Lung microvascular endothelial cell (primary cell): Measurements from ENCODE around the gene SLC2A2. TPM values are rescaled to one million over a fixed set of nuclear protein-coding genes. Genes with fewer than 3 reads are reported as not detected.

Experiments
- DNase-seq, 2 donors: peaks; one replicate each; pipeline versions ENCODE4 v3.0.0 to v3.0.0-alpha.2; 2010; ENCODE audit warnings: low read depth in 2 of 2
- total RNA-seq: library from RNA; depleted of rRNA; stranded (reverse); fragments of >200 nt; gene quantifications from 2 replicates; pipeline ENCODE4 v1.2.1, GENCODE V29; 2014

The SLC2A2 gene
- total RNA-seq: not detected in 2 replicates

DNA sequence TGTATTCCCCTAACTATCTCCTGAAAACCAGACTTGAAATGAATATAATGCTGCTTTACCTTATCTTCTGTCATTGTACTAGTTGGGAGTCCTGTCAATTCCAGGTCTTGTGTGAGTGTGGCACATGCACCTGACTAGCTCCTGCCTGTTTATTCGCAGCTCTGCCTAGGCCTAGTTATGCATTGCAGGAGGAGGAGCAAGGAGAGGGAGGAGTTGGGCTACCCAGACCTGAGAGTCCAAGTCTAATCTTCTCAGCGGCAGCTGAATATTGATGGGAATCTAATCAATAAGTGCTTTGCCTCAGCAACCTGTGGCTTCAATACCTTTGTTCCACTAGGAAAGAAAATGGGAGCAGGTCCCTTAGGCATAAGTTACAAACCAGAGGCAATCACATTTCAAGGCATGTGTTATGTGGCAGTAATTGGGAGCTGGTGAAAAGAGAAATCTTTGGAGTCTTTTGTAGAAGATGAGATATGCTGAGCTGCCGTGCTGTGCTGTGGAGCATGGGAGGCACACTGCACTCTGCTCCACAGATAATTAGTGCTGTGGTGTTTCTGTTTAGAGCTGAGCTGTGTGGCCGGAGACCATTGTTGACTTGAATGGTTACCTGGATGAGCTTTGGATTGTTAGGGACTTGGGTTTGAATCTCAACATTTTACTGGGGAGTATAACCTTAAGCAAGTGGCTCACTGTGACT, at the start of gene SLC2A2:
Gene SLC2A2, minus strand, starts transcription at position 124 of the 697 bp plus-strand sequence. Its CDS starts 50 bp downstream, at position 74.
- DNase-seq: no peak

DNA sequence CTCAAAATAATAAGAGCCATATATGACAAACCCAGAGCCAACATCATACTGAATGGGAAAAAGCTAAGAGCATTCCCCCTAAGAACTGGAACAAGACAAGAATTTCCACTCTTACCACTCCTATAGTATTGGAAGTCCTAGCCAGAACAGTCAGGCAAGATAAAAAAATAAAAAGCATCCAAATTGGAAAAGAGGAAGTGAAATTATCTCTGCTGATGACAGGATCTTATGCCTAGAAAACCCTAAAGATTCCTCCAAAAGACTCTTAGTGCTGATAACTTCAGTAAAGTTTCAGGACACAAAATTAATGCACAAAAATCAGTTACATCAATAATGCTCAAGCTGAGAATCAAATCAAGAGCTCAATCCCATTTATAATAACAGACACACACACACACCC, 45.9 kb upstream of the SLC2A2 start:
- no peak for DNase-seq

DNA sequence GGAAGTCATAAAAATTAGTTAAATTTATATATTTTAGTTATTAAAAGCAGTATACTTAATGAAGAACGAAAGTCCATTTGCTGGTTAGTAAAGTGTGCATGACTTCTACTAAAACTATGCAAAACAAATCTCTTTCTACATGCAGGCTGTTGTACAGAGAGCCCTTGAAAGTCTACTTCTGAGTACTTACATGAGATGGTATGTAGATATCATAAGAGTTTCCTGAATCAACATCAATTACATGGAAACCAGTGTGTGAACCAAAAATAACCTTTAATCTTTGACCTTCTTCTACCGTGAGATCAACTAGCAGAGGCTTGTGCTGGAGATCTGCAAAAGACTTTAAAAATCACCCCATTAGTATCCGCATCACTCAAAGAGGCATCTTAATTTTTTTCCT, 42.1 kb upstream of the SLC2A2 start:
- no peak for DNase-seq

DNA sequence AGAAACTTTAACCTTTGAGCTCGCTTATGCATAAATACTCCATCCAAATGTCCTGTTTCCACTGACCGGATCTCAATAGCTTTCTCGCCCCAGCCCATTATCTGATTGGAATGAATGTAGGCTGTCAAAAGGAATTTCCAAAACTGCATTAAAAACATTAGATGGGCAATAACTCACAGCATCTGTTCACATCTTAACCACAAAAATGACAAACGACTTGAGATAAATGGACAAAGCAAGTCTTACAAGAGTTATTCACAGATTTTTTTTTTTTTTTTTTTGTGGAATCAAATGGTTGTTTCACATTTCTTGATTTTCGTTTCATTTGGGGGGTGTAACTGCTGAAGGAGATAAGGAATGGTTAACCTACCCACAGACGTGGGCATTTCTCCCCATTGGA, 39.7 kb upstream of the SLC2A2 start:
- no peak for DNase-seq

DNA sequence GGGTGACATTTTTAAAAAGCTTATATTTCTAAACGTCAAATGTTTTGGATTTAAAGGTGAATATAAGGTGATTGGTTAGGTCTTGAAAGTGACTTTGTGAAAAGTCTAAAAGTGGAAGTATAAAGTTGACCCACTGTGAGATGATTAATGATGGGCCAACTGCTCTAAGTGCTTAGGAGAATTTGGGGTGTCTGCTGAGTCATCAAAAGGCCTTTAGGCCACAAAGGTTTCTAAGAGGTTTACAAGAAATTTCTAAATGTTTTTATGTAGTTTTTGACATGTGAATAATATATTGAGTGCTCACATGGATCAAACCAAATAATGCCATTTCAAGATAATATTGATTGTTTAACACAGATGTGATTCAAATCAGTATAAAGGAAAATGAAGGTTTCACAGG, 39.2 kb upstream of the SLC2A2 start:
- DNase-seq: no peak

DNA sequence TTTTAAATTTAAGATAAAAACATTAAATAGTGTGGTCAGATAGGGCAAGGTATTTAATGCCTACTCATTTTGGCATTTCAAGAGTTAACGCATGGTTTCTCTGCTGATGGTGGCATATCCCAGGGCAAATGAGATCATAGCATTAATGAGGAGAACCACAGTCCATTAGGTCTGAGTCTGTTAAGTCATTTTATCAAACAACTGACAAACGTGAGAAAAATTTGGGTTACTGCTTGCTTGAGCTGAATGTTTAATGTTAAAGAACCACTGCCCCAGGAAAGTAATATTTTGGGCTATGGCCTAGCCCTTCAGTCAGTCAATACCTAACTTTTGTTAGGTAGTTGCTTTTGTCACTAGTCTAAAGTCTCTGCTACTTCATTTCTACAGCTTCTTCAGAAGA, 37.9 kb upstream of the SLC2A2 start:
- no peak for DNase-seq

DNA sequence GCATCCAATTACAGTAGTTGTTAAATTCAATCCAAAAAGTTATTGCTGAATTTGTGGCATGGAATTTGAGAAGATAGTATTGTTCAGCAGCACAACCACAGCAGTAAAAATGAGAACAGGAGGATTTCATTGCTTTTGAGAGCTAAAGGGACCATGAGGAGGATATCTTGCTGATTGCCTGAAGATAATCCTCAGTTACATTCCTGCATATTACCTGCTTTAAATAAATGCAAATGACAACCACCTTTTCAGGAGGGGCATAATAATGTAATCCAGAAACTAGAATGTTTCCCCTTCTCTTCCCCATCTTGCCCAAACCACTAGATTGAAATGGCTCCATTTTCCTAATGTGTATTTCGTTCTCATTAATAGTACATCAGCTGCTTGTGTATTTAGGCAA, 35.2 kb upstream of the SLC2A2 start:
- DNase-seq: no peak

DNA sequence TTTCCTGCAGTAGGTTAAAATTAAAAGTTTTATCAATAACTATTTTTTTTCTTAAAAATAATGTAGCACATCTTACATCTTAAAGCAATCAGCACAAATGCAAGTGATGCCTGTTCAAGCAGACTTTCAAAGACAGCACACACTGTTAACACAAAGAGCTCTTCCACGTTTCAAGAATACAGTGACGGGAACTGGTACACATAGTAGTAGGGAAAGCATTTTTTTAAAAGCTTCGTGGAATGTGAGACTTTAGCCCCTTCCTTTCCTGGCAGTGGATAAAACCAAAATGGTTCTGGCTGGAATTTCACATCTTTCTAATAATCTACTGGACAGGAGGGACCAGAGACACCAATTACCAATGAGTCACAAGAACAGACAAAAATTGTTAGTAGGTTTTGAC, 33.5 kb upstream of the SLC2A2 start:
- DNase-seq: no peak

DNA sequence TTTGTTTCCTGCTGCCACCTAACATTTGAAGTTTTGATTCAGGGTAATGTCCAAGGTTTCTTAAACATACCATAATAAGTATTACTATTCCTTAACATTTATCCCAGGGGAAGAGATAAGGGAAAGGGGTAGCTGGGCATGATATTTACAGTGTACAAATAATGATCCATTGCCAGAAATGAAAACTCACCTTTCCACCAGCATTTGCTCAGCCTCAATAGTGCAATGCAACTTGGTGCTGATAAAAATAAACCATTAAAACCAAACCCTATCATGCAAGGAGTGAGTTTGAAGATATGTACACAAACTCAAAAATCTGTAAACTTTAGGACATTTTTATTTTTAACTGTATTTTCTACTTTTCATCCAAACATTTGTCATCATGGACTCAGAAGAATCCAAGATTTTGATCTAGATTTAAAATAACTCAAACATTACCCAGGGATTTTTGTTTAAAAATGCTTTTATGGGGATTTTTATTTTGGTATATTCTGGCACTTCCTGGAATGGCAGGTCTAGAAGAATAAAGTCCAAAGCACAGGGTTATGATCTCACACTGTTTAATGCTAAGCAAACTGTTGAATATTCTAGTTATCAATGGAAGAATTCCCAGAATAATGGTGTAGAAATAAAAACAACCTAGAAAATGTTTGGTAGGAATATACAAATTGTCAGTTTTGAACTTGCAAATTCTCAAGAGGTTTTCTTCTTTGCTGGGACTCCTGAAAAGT, 32.5 kb upstream of the SLC2A2 start:
- no peak for DNase-seq

DNA sequence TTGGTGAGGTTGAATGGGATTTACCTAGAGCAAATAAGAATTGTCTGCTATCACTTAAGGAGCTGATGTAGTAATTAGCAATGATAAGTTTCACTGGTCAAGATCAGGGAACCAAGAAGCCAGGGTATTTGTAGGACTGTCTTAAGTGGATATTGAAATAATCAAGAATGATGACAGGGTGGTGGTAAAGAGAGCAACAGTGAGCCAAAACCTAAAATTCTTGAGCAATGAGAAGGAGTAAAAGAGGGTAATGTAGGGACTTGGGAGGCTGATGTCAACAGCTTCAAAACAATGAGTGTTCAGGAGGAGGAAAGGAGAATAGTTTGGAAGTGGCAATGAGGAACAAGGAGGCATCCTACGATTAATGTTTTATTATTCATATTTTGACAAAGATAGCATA, 31.5 kb upstream of the SLC2A2 start:
- DNase-seq: no peak

DNA sequence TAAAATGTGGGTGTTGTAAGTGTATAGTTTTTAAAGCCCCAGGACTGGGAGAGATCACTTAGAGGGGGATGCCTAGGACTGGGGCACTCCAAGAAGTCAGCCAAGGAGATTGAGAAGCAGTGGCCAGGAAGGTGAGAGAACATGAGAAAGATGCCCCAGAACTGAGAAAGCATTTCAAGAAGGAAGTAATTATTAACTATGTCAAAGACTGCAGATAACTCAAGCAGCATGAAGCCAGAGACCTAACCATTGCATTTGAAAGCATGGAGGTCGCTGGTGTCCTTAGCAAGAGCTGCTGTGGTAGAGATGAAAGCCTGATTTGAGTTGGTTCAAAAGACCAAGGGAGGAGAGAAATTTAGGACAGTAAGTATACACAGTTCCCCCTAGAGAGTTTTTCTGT, 30.6 kb upstream of the SLC2A2 start:
- DNase-seq: no peak

DNA sequence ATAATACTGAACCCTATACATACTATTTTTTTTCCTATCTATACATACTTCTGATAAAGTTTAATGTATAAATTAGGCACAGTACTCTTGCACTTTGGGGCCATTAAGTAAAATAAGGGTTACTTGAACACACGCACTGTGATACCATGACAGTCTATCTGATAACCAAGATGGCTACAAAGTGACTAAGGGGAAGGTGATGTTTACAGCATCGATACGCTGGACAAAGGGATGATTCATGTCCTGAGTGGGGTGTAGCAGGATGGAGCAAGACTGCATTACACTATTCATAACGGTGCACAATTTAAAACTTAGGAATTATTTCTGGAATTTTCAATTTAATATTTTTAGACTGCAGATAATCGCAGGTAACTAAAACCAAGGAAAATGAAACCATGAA, 30.0 kb upstream of the SLC2A2 start:
- peak; percentile 67 to 89 for DNase-seq

DNA sequence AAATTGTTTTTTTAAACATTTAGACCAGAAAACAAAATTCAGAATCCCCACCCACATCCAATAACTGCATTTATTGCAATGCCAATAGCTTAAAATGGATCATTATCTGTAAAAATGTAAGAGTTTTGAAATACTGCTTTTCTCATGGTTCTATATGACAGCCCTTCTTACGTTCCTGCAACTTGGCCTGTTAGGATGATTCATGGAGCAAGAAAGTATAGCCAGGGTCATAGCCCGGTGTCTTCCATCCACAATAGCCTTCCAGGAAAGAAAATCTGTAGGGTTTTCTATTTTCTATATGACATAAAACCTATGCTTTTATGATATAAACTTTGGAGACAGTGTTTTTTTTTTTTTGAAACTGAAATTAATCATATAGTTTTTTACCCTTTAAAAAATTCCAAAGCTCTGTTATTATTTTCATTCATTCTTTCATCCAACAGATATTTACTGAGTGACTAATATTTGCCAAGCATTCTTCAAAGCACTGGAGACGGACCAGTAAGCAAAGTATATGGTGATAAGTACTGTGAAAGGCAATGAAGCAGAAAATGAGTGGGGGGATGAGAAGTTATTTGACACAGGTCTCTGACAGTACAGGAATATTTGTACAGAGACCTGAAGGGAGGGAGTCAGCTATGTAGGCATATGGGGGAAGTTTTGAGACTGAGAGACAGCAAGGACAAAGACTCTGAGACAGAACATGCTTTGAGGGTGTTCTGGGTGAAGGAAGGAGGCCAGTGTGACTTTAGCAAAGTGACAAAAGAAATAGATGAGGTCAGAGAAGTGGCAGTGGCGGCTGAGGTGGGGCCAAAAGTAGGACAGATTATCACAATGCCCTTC, 29.0 kb upstream of the SLC2A2 start:
- DNase-seq: peak in 1 of 2 donors; percentile 35

DNA sequence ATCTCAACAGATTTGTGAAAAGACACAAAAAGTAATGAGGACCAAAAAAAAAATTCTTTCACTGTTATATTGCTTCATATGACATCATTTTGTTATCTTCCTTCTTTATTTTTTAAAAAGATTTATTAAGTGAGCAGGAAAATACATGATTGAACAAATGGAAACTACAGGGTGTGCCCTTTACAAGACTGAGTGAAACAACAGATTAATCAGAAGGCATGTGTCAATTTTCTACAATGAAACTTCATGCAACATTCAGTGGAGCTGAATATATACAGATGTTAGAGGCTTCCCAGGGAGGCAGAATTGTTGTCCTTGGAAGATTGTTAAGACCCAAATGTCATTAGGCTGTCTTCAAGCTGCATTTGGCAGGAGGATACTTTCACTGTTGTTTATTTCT, 28.4 kb upstream of the SLC2A2 start:
- DNase-seq: no peak

DNA sequence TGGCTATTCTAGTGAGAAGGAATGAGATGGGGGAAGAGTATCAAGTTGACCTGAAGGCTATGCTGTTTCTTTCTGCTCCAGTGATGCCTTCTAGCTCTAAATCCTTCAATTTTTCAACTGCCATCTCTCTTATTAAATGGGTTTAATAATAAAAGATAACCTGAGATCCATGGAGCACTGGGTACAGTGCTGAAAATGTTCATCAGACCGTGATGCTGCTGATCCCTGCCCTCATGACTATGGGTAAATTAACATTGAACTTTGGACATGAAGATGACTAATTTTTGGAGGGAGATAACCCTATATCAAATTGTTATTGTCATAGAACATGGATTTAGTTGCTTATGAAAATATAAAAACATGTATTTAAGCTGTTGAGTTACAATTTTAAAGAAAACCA, 27.7 kb upstream of the SLC2A2 start:
- DNase-seq: no peak

DNA sequence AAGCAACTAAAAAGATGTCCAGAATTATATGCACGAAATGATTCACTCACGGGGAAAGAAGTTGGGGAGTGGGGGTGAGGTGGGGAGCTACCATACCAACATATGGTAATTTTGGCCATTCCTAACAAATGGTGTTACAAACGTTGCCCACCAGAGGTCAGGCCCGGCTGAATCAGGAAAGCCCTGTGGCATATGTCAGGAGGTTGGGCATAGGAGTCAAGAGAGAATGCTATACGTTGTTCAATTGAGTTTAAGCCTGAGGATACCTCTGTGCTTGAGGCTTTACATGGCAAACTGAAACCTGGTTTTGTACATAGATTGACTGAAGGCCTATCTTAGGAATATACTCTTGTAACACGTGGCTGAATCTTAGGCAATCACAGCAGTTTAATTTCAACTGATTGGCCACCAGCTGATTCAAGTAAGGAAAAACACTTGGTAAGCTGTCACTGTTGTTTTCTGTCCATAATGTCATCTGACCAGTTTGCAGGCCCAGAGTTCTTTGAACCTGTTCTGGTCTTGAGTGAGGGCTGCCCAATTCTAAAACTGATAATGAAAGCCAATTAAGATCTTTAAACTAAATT, 23.4 kb upstream of the SLC2A2 start:
- DNase-seq: peak; percentile 60 to 75

DNA sequence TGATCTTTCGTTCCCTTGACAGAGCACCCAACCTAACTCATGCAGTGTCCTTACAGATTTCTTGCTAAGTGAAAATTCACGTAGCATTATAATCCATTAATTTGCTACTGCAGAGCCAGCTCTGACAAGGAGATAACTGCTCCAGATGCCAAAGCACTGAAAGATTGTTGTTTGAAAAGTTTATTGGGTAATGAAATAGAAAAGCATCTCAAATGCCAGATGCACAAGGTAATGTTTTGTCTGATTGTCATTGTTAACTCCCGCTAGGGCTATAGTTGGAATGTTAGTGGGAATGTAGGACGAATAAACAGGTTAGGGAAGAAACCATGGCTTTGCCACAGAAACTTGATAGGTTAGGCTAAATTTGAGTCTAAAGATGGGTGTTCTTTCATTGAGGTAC, 20.2 kb upstream of the SLC2A2 start:
- no peak for DNase-seq

DNA sequence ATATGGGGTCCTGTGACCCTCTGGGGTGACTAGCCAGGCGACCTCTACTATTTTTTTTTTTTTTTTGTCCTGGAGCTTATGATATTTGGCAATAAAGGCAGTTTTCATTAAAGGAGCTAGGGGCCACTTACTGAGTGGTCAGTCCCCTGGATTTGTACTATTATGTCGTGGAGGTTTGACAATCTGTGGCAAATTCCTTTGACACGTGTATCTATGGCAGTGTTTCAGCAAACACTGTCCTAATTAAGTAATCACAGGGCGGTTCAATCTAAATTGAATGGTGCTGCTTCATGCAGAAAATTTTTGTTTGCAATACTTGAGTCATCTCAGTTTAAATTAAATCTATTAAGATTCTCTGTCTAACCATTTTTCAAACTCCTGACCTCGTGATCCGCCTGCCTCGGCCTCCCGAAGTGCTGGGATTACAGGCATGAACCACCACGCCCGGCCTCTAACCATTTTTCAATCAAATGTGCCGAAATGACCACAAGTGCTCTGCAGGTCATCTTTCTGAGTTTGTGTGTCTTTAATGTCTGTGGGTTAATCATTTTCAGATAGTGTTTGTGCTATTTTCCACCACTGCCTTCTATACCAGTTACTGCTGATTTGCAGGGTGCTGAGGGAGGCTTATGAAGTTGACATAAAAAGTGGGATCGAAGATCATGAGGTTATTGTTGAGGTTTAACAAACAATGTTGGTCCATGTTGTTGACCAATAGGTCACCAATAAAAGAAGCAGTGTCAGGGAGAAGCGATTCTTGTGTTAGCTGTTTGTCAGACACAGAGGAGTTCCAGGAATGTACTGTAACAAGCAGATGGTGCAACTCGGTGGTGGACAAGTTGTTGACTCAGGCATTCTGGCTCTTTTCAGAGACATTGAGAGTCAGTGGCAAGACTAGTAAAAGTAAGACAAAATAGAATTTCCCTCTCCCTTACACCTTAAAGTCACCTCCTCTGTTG, 18.6 kb upstream of the SLC2A2 start:
- no peak for DNase-seq

DNA sequence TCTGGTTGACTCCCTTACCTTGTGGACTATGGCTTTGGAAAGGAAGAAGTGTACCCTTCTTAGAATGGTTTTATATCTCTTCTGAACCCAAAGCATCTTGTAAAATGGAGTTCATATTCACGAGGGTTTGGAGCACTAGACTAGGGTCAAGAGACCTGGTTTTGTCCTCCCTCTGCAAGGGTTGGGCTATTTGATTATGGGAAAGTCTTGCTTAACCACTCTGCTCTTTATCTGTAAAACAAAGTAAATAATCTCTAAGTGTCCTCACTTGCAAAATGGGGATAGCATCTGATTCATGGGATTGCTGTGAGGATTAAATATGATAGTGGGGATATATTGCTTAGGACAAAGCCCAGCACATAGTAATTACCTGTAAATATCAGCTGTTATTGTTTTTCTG, 17.9 kb upstream of the SLC2A2 start:
- no peak for DNase-seq

DNA sequence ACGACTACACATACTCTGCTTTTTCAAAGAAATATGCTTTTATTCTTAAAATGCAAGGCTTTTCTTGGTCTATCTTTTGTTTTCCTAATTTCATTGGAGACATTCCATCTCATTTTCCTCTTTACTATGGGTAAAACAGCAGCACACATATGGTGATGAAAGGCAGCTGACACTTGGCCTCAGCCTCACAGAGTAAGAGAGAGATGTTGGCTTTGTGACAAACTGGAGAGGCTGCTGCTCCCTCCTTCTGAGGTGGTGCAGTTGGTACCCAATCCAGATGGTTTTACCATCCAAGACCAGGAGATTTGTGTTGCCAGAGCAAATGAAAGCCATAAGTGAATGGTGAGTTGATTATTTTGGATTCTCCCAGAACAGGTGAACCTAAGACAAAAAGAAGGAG, 13.2 kb upstream of the SLC2A2 start:
- no peak for DNase-seq

DNA sequence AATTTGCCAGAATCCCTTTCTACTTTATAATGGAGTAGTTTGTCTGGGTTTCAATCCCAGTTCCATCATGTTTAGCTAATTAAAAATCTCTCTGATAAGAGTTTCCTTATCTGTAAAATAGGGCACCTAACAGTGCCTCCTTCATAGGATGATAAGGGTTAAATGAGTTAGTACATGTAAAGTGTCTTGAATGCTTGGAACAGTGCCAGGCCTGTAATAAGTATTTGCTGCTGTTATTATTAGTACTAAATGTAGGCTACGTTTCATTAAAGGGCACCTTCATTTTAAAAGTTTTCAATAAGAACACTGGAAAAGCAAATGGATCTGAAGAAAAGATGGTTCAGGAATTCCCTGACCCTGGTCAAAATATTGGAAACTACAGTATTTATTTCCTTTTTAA, 11.8 kb upstream of the SLC2A2 start:
- peak in 1 of 2 donors; percentile 20 for DNase-seq
